Neural cell (in vitro differentiated cells): ENCODE results near the gene WDR17. TPM values are rescaled to one million over a fixed set of nuclear protein-coding genes. Genes with fewer than 3 reads are reported as not detected.

Experiments
- H2AFZ ChIP-seq: fragments of 200-600, 300-800 bp; sonication (generic), shearing (Covaris generic); 2 replicates; pipeline ENCODE4 v1.6.0; 2014; ENCODE audit warnings: low read depth, mild to moderate bottlenecking, antibody characterized with exemption, low read length, moderate library complexity
- H3F3A ChIP-seq: fragments of 200-600 bp; shearing (Covaris generic); 2 replicates; pipeline ENCODE4 v1.6.1; 2016; ENCODE audit warnings: mild to moderate bottlenecking, moderate library complexity, mixed read lengths, antibody characterized with exemption, low read length; ENCODE audit not compliant: insufficient read depth, poor library complexity, severe bottlenecking
- H3K27ac ChIP-seq: fragments of 200-600, 300-800 bp; sonication (generic), shearing (Covaris generic); 2 replicates; pipeline ENCODE4 v1.5.1; 2014; ENCODE audit warnings: mild to moderate bottlenecking, low read length, moderate library complexity
- H3K27me3 ChIP-seq: fragments of 300-800, 200-600 bp; sonication (generic), shearing (Covaris generic); 2 replicates; pipeline ENCODE4 v1.6.0; 2014; ENCODE audit warnings: mild to moderate bottlenecking, low read depth, low read length, moderate library complexity; ENCODE audit not compliant: insufficient read depth
- H3K36me3 ChIP-seq: fragments of 300-800, 200-600 bp; sonication (generic), shearing (Covaris generic); 2 replicates; pipeline ENCODE4 v1.5.1; 2014; ENCODE audit warnings: mild to moderate bottlenecking, antibody characterized with exemption, low read length, moderate library complexity; ENCODE audit not compliant: insufficient read depth
- H3K4me2 ChIP-seq: fragments of 300-800, 200-600 bp; sonication (generic), shearing (Covaris generic); 2 replicates; pipeline ENCODE4 v1.6.0; 2014; ENCODE audit warnings: mild to moderate bottlenecking, low read length
- H3K4me3 ChIP-seq: fragments of 300-800, 200-600 bp; sonication (generic), shearing (Covaris generic); 2 replicates; pipeline ENCODE4 v1.5.1; 2014; ENCODE audit warnings: mild to moderate bottlenecking, low read length, moderate library complexity
- H3K79me2 ChIP-seq: fragments of 200-600 bp; shearing (Covaris generic); replicated peaks from 2 replicates; pipeline ENCODE4 v1.6.0; 2014; ENCODE audit warnings: mild to moderate bottlenecking, low read length, moderate library complexity; ENCODE audit not compliant: insufficient read depth
- H3K9ac ChIP-seq: fragments of 300-800, 200-600 bp; sonication (generic), shearing (Covaris generic); 2 replicates; pipeline ENCODE4 v1.6.1; 2016; ENCODE audit warnings: mild to moderate bottlenecking, low read length, mixed read lengths
- H3K9me2 ChIP-seq: fragments of 200-600 bp; shearing (Covaris generic); 2 replicates; pipeline ENCODE4 v1.6.1; 2016; ENCODE audit warnings: mild to moderate bottlenecking, low read length, mixed read lengths; ENCODE audit not compliant: insufficient read depth
- H3K9me3 ChIP-seq: fragments of 200-600, 300-800 bp; sonication (generic), shearing (Covaris generic); 2 replicates; pipeline ENCODE4 v1.6.1; 2016; ENCODE audit warnings: mild to moderate bottlenecking, mixed run types, low read length, moderate library complexity, mixed read lengths
- H4K20me1 ChIP-seq: fragments of 200-600 bp; shearing (Covaris generic); 2 replicates; pipeline ENCODE4 v1.6.1; 2016; ENCODE audit warnings: mild to moderate bottlenecking, mixed run types; ENCODE audit not compliant: insufficient read depth
- CTCF ChIP-seq: fragments of 450-650 bp; IDR thresholded peaks from 2 replicates; pipeline ENCODE4 v1.5.1; 2014; ENCODE audit warnings: antibody characterized with exemption, mild to moderate bottlenecking, moderate library complexity; ENCODE audit not compliant: poor library complexity, severe bottlenecking
- EP300 ChIP-seq: fragments of 450-650 bp; conservative IDR thresholded peaks from 2 replicates; pipeline ENCODE4 v1.6.1; 2014; ENCODE audit warnings: antibody characterized with exemption, mild to moderate bottlenecking, moderate library complexity; ENCODE audit not compliant: poor library complexity, severe bottlenecking
- EZH2 ChIP-seq: fragments of 200-600, 300-800 bp; shearing (Covaris generic), sonication (generic); IDR thresholded peaks from 2 replicates; pipeline ENCODE4 v1.6.1; 2014; ENCODE audit warnings: antibody characterized with exemption, low read length, borderline replicate concordance, mild to moderate bottlenecking; ENCODE audit not compliant: insufficient read depth, poor library complexity, severe bottlenecking
- MXI1 ChIP-seq: fragments of 450-650 bp; conservative IDR thresholded peaks from 2 replicates; pipeline ENCODE4 v1.6.1; 2014; ENCODE audit warnings: antibody characterized with exemption, mild to moderate bottlenecking; ENCODE audit not compliant: poor library complexity, severe bottlenecking
- POLR2AphosphoS5 ChIP-seq: IDR thresholded peaks from 2 replicates; pipeline ENCODE4 v1.6.1; 2012
- RAD21 ChIP-seq: fragments of 450-650 bp; conservative IDR thresholded peaks from 2 replicates; pipeline ENCODE4 v1.6.1; 2014; ENCODE audit warnings: antibody characterized with exemption, mild to moderate bottlenecking, moderate library complexity
- REST ChIP-seq: IDR thresholded peaks from 2 replicates; pipeline ENCODE4 v1.6.1; 2012; ENCODE audit warnings: borderline replicate concordance
- SMC3 ChIP-seq: fragments of 450-650 bp; conservative IDR thresholded peaks from 2 replicates; pipeline ENCODE4 v1.6.1; 2014; ENCODE audit warnings: antibody characterized with exemption, mild to moderate bottlenecking, moderate library complexity; ENCODE audit not compliant: poor library complexity
- TAF1 ChIP-seq: IDR thresholded peaks from 2 replicates; pipeline ENCODE4 v1.6.1; 2012; ENCODE audit warnings: low read depth
- polyA plus RNA-seq: library from polyadenylated mRNA; depleted of rRNA; stranded (reverse); fragments of >200 nt; gene quantifications from 2 replicates; pipeline ENCODE4 v1.2.3, GENCODE V29; 2014

Gene WDR17
- polyA plus RNA-seq, 1 donor from 2014 or later, result 59.1 TPM

GRCh38 chr4:176186671-176187395, 121.2 kb downstream of the WDR17 start:
- no peaks in the 10 kb centered on the region for H3K79me2 ChIP-seq
- no peaks in the 10 kb centered on the region for H4K20me1 ChIP-seq
- H3K4me2 ChIP-seq, result no peak overlapping the region
- H3K9me3 ChIP-seq, result no peaks in the 10 kb centered on the region
- H2AFZ ChIP-seq, result no peak overlapping the region
- no peak overlapping the region for H3K4me3 ChIP-seq
- H3F3A ChIP-seq, result no peaks in the 10 kb centered on the region
- no peak overlapping the region for H3K27ac ChIP-seq
- no peaks in the 10 kb centered on the region for H3K9me2 ChIP-seq
- no peak overlapping the region for H3K9ac ChIP-seq
- H3K36me3 ChIP-seq, result no peaks in the 10 kb centered on the region
- H3K27me3 ChIP-seq, result no peaks in the 10 kb centered on the region
- TF ChIP-seq EP300 (no peak), POLR2AphosphoS5 (no peak), REST (no peak), RAD21 (no peak), SMC3 (no peak), TAF1 (no peak), MXI1 (no peak), EZH2 (no peak), CTCF (no peak)

- Histone ChIP-seq H4K20me1 (no peaks in the 10 kb centered on the region), H3K27me3 (no peaks in the 10 kb centered on the region), H3K36me3 (no peaks in the 10 kb centered on the region), H3K27ac (no peak overlapping the region), H3F3A (no peaks in the 10 kb centered on the region), H3K9ac (no peak overlapping the region), H3K9me3 (no peaks in the 10 kb centered on the region), H3K9me2 (no peaks in the 10 kb centered on the region), H2AFZ (no peak overlapping the region), H3K4me3 (no peak overlapping the region), H3K4me2 (no peak overlapping the region), H3K79me2 (no peaks in the 10 kb centered on the region)
- no peak for TF ChIP-seq CTCF
- no peak for TF ChIP-seq EP300
- TF ChIP-seq MXI1, result no peak
- TF ChIP-seq RAD21, result no peak
Measured at GRCh38 chr4:176187624-176188023, 122.0 kb downstream of the WDR17 start.
